ENCODE data around the gene MAGOHB.

MAGOHB gene

DNA sequence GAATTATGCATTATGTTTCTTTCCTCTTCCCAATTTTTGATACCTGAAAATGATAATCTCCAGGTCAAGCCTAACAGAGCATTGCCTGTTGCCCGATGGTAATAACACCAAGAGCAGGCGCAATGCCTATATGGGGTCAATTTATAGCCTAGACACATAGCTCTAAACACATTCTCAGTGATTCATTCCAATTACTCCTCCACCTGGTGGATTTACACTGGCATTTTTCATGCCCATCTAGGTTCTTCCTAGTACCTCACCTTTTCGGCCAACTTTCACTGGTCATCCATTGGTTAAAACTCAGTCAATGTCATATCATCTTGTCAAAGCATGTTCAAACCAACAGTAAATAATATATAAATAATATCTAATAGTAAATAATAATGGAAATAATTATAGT lies 54.6 kb downstream of the MAGOHB start:
- TF ChIP-seq, protein P1, sequence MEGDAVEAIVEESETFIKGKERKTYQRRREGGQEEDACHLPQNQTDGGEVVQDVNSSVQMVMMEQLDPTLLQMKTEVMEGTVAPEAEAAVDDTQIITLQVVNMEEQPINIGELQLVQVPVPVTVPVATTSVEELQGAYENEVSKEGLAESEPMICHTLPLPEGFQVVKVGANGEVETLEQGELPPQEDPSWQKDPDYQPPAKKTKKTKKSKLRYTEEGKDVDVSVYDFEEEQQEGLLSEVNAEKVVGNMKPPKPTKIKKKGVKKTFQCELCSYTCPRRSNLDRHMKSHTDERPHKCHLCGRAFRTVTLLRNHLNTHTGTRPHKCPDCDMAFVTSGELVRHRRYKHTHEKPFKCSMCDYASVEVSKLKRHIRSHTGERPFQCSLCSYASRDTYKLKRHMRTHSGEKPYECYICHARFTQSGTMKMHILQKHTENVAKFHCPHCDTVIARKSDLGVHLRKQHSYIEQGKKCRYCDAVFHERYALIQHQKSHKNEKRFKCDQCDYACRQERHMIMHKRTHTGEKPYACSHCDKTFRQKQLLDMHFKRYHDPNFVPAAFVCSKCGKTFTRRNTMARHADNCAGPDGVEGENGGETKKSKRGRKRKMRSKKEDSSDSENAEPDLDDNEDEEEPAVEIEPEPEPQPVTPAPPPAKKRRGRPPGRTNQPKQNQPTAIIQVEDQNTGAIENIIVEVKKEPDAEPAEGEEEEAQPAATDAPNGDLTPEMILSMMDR (IDR thresholded peaks at IDR 0.05), result no peak

DNA sequence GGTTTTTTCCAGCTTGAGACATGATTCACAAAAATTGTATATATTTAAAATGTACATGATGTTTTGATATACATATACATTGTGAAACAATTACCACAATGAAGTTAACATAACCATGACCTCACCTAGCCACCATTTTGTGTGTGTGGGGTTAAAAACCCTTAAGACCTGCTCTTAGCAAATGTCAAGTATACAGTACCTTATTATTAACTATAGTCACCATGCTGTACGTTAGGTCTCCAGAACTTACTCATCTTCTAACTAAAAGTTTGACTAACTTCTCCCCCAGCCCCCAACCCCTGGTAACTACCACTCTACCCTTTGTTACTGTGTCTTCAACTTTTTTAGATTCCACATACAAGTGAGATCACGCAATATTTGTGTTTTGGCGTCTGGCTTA lies 55.1 kb downstream of the MAGOHB start:
- TF ChIP-seq, protein P1 (IDR thresholded peaks at IDR 0.05), result no peak

DNA sequence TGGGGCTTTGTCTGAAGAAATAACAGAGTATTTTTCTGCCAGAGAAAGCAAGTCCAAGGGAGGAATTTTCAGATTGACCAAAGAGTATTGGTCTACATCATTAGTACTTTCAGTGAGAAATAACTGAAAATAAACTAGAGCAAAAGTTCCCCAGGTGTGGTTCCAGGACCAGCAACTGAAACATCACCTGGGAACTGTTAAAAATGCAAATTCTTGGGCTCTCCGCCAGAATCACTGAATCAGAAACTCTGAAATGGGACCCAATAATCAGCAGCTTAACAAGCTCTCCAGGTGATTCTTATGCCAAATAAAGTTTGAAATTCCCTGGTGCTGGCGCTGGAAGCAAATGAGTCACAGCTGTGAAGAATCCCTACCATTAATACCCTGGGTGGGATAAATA lies 55.6 kb downstream of the MAGOHB start:
- TF ChIP-seq, protein P1 (IDR thresholded peaks at IDR 0.05), result no peak

DNA sequence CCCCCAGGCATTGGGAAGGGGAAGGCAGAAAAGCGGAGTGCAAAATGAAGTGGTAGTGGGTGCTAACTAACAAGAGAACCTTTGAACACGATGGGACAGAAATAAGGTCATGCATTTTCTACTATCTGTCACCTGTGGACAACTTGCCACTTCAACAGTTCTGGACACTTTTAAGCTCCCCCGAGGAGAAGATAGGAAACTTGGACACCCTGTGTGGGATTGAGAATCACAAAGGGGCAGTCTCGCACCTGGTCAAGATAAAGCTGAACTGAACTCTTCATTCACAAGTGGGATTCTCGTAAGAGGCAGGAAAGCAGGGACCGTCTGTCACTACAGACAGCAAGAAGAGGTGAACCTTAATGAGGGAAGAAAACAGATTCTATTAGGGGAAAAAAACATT lies 56.1 kb downstream of the MAGOHB start:
- TF ChIP-seq, protein P1 (IDR thresholded peaks at IDR 0.05), result no peak

DNA sequence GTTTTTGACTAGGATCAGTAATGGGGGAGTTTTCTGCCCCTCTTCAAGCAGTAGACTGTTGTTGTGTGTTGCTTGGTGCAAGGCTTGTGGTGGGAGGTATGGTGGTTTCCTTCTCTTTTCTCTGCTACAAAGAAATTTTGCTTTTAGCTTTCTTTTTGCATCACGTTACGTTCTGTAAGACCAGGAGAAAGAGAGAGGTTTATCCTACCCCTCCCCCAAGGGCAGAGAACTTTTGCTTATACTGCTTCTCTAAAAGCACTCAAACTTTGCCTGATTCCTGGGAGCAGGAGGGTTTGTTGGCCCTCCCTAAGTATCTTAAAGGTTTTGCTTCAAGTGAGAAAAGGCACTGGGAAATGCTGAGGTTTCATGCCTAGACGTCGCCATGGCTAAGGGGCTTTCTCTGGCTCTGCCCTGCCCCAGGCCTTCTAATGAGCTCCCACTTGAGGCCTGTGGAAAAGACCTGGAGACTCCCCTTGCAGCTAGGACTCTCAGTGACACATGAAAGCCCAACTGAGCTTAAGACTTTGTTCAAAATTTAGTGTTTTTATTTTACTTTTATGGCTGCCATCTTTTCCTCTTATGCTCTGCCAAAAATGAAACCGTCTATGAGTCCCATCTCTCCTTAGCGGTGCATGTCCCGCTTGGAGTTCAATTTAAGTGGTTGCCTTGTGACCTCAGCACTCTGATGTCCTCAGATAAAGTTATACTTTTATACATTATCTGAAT lies 58.5 kb downstream of the MAGOHB start:
- TF ChIP-seq, protein P1 (IDR thresholded peaks at IDR 0.05), result no peak

DNA sequence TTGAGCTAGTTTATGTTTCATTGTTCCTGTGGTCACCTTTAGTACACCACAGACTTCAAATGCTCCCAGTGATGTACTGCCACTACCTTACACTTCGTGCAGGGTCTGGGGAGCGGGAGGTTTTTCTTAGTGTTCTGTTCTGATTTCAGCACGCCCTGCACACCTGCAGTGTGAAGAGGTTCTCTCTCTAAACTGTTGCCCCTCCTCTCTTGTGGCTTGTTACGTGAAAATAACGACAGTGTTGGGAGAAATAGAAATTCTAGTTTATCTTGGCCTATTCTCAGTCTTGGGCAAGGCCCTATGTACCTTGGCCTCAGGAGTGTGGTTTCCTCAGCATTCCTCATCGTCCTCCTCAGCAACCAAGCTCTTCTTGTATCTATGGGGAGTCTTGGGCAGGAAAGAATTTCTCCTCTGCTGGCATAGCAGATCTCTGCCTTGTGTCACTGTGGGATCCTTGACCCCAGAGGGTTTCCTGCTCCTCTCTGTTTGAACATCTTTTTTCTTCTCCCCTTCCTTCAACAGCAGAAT lies 59.1 kb downstream of the MAGOHB start:
- TF ChIP-seq, protein P1 (IDR thresholded peaks at IDR 0.05), result no peak
